Measurements from ENCODE around the gene LDLRAD1. TPM values are rescaled to one million over a fixed set of nuclear protein-coding genes. Genes with fewer than 3 reads are reported as not detected.

Gene LDLRAD1
- total and polyA plus RNA-seq, 2 experiments from 2014 or later, result not detected

- DNase-seq (ENCODE audit: low spot score) (no peak), ATAC-seq (no peak)
- H3K79me2 ChIP-seq (replicated peaks; ENCODE audit: insufficient read depth), result no peaks in the 10 kb centered on the region
- 0 out of 2 replicates have a peak, but pooled peaks cover 3% of the 10 kb centered on the region for H4K20me1 ChIP-seq (replicated peaks; ENCODE audit: insufficient read depth)
- H3K4me2 ChIP-seq, result no peak overlapping the region
- TF ChIP-seq ZNF331 (CRISPR knock-in tag; IDR thresholded peaks at IDR 0.05; ENCODE audit: low read depth), result no peak
- no peak for TF ChIP-seq ZNF462 (CRISPR knock-in tag; IDR thresholded peaks at IDR 0.05)
- no peak overlapping the region for H2AFZ ChIP-seq
- Mint-ChIP-seq H3K36me3 (ENCODE audit: low read depth) (peaks cover 3% of the 10 kb centered on the region; the same call in 1 of the 3 replicates), H3K27ac (no peak overlapping the region), H3K4me1 (peaks cover 7% of the 10 kb centered on the region), H3K9me3 (no peaks in the 10 kb centered on the region), H3K4me3 (no peak overlapping the region), H3K27me3 (ENCODE audit: insufficient read depth, low read depth, poor library complexity) (peaks cover 2% of the 10 kb centered on the region)
- no peaks in the 10 kb centered on the region; the same call in 1 of the 2 replicates for H3K4me1 ChIP-seq (ENCODE audit: insufficient read depth)
- no peaks in the 10 kb centered on the region for H3F3A ChIP-seq (replicated peaks; ENCODE audit: low read depth)
- no peak overlapping the region for H3K27ac ChIP-seq (ENCODE audit: low read depth)
- no peaks in the 10 kb centered on the region for H3K9me2 ChIP-seq (ENCODE audit: insufficient read depth)
- H3K4me3 ChIP-seq, result no peak overlapping the region
- H3K27me3 ChIP-seq (ENCODE audit: insufficient read depth), result no peaks in the 10 kb centered on the region
- H3K36me3 ChIP-seq (ENCODE audit: insufficient read depth), result no peaks in the 10 kb centered on the region
Measured at GRCh38 chr1:53975861-53976260, 42.1 kb downstream of the LDLRAD1 start.

- Histone ChIP-seq H3K27ac (ENCODE audit: low read depth) (no peak overlapping the region), H3K4me2 (no peak overlapping the region), H3F3A (replicated peaks; ENCODE audit: low read depth) (no peaks in the 10 kb centered on the region), H3K36me3 (ENCODE audit: insufficient read depth) (peaks cover 26% of the 10 kb centered on the region), H2AFZ (no peak overlapping the region), H3K9me2 (ENCODE audit: insufficient read depth) (no peaks in the 10 kb centered on the region), H4K20me1 (replicated peaks; ENCODE audit: insufficient read depth) (peaks cover 8% of the 10 kb centered on the region; the same call in 1 of the 2 replicates), H3K79me2 (replicated peaks; ENCODE audit: insufficient read depth) (no peaks in the 10 kb centered on the region), H3K27me3 (ENCODE audit: insufficient read depth) (no peaks in the 10 kb centered on the region), H3K4me3 (no peak overlapping the region), H3K4me1 (ENCODE audit: insufficient read depth) (no peaks in the 10 kb centered on the region)
- ATAC-seq (no peak), DNase-seq (ENCODE audit: low spot score) (no peak)
- no peaks in the 10 kb centered on the region for H3K9me3 Mint-ChIP-seq
- H3K27ac Mint-ChIP-seq, result no peak overlapping the region
- peaks cover 2% of the 10 kb centered on the region for H3K27me3 Mint-ChIP-seq (ENCODE audit: insufficient read depth, low read depth, poor library complexity)
- no peaks in the 10 kb centered on the region for H3K4me1 Mint-ChIP-seq
- peaks cover 29% of the 10 kb centered on the region for H3K36me3 Mint-ChIP-seq (ENCODE audit: low read depth)
- H3K4me3 Mint-ChIP-seq, result no peak overlapping the region
- TF ChIP-seq ZNF462 (CRISPR knock-in tag; IDR thresholded peaks at IDR 0.05), result no peak
- TF ChIP-seq ETS1 (IDR thresholded peaks at IDR 0.05), result no peak
- no peak for TF ChIP-seq ZNF114 (CRISPR knock-in tag; IDR thresholded peaks at IDR 0.05)
- TF ChIP-seq EZH2phosphoT487 (IDR thresholded peaks at IDR 0.05; ENCODE audit: unreplicated experiment), result no peak
Measured at GRCh38 chr1:53971718-53972117, 46.3 kb downstream of the LDLRAD1 start.
